Right lobe of liver (tissue), 6 donors: Measurements from ENCODE around the gene LDB2. TPM values are rescaled to one million over a fixed set of nuclear protein-coding genes. Genes with fewer than 3 reads are reported as not detected.

Experiments used
- ATAC-seq, 4 donors: fragments of 200-7000 bp; cut with Tn5 transposase; one replicate each; pipeline ENCODE4 v1.9.1; 2020; ENCODE audit warnings: mild to moderate bottlenecking in 4 of 4, moderate library complexity in 4 of 4
- DNase-seq, 3 donors: peaks; one replicate each; pipeline ENCODE4 v3.0.0-alpha.2; 2020
- H3K27ac ChIP-seq, 3 donors: fragments of 200-600 bp; one replicate each; pipeline ENCODE4 v1.8.0; 2022
- H3K27me3 ChIP-seq, 2 donors: fragments of 200-600 bp; one replicate each; pipeline ENCODE4 v1.8.0; 2022
- H3K36me3 ChIP-seq, 4 donors: fragments of 200-600 bp; sonication (generic) in 1 of 4; one replicate each; pipeline versions ENCODE4 v1.5.1 to v1.8.0; 2017 to 2022; ENCODE audit warnings: control low read depth in 1 of 4
- H3K4me1 ChIP-seq, 4 donors: fragments of 200-600 bp; sonication (generic) in 1 of 4; one replicate each; pipeline versions ENCODE4 v1.5.1 to v1.8.0; 2017 to 2022; ENCODE audit warnings: control low read depth in 1 of 4
- H3K4me3 ChIP-seq, 3 donors: fragments of 200-600 bp; one replicate each; pipeline ENCODE4 v1.8.0; 2022
- H3K9me3 ChIP-seq, 4 donors: fragments of 200-600 bp; sonication (generic) in 1 of 4; one replicate each; pipeline versions ENCODE4 v1.5.1 to v1.8.0; 2017 to 2022; ENCODE audit warnings: control low read depth in 1 of 4
- POLR2A ChIP-seq: fragments of 450-650 bp; IDR thresholded peaks from one replicate; pipeline ENCODE4 v1.6.1; 2017; ENCODE audit warnings: antibody characterized with exemption, mild to moderate bottlenecking
- WGBS: methylation state at CpG from one replicate; pipeline ENCODE4 v1.1.6; 2018; ENCODE audit warnings: low coverage, low lambda C conversion rate; ENCODE audit not compliant: insufficient coverage; ENCODE audit errors: missing lambda C conversion rate; 5-methylcytosine and 5-hydroxymethylcytosine counted together
- intact Hi-C, 2 donors: fragments of 100-400 bp; cut with DNase I; formaldehyde crosslinking; loops; one replicate each; pipeline versions ENCODE4 v1.11.2 to v1.14.1; 2022
- total RNA-seq, 6 experiments: library from RNA; depleted of rRNA in 2 of 6; stranded (reverse); fragments of >200 nt in 2 of 6; fragmentation: NEBNext Ultra II Directional in 3 of 6; extraction: Animal tissue kit (Norgen Biotek cat#: 25700) in 3 of 6; gene quantifications; one replicate each; pipeline versions ENCODE4 v1.1.0 to v1.2.4, GENCODE V29; 2016 to 2023
- TF ChIP-seq, protein P1 (sequence below), 4 donors: fragments of 200-600 bp in 3 of 4; fragments of 450-650 bp in 1 of 4; IDR thresholded peaks; one replicate each; pipeline versions ENCODE4 v1.5.1 to v1.8.0; 2016 to 2022; ENCODE audit warnings: antibody characterized with exemption in 4 of 4, mild to moderate bottlenecking in 2 of 4
- donor health status: DM: no; HTN: yes; CAD: no.
- donor health status: DM: no; HTN: no; CAD: no.
- donor health status: DM: no; HTN: no; CAD: no.
- donor health status: DM: no; HTN: yes; CAD: no.
- donor health status: DM: no; HTN: yes; CAD: no.

The LDB2 gene
- total RNA-seq, 6 experiments from 2014 or later: 11.4 to 26.6 (median 17.3) TPM

DNA sequence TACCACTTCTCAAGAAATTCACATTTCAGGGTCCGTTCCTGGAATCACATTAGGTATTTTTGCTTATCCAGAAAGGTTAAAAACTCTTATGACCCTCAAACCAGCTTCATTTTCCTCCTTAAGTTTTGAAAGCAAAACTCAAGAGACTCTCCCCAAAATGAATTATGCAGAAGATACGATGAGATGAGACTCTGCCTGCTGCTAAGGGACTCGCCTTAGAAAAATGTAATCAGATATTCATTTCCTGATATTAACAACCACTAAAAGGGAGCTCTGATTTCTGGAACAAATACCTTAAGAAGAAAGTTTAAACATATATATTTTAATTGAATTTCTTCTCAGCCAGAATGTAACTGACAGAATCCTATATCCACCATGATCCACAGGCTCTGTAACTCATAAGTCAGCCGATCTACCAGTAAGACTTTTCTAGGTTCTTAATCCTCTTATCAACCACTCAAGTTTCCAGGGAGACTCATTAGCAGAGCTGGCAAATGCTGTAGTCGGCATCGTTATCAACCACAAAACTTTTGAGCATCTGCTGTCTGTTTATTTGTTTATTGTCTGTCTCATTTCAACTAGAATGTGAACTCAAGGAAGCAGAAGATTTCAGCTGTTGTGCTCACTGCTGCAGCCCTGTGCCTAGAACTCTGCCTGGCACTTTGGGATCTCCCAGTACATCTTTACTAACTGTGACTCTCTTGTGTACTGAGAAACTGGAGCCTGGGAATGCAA, 112.5 kb downstream of the LDB2 start:
- no peak for DNase-seq
- no peak for ATAC-seq
- WGBS: 32% methylated on average over 6 of the region's 6 CpGs
- Histone ChIP-seq H3K4me1 (no peaks in the 10 kb centered on the region), H3K27ac (no peak overlapping the region), H3K4me3 (no peak overlapping the region), H3K27me3 (no peaks in the 10 kb centered on the region), H3K9me3 (no peaks in the 10 kb centered on the region), H3K36me3 (no peaks in the 10 kb centered on the region)
- intact Hi-C loops: no loop called here
- TF ChIP-seq, protein P1, sequence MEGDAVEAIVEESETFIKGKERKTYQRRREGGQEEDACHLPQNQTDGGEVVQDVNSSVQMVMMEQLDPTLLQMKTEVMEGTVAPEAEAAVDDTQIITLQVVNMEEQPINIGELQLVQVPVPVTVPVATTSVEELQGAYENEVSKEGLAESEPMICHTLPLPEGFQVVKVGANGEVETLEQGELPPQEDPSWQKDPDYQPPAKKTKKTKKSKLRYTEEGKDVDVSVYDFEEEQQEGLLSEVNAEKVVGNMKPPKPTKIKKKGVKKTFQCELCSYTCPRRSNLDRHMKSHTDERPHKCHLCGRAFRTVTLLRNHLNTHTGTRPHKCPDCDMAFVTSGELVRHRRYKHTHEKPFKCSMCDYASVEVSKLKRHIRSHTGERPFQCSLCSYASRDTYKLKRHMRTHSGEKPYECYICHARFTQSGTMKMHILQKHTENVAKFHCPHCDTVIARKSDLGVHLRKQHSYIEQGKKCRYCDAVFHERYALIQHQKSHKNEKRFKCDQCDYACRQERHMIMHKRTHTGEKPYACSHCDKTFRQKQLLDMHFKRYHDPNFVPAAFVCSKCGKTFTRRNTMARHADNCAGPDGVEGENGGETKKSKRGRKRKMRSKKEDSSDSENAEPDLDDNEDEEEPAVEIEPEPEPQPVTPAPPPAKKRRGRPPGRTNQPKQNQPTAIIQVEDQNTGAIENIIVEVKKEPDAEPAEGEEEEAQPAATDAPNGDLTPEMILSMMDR (IDR thresholded peaks at IDR 0.05): no peak
- no peak for TF ChIP-seq POLR2A

DNA sequence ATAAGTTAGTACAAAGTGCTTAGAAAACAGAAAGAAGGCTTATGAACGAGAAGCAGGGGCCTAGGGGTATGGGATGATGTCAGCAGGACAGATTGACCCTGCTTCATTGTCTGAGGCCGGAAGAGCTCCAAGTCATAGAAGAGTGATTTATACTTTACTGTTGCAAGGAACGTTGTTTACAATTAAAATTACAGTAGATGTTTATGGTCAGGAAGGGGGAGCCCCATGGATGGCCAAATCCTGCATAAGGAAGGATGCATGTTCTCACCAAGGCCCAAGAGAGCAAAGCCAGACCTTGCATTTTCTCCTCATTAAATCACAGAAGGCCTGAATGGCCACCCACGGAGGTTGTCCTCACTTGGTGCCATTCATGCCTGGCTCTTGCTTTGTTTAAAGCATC, 115.3 kb downstream of the LDB2 start:
- H3K4me1 ChIP-seq: no peaks in the 10 kb centered on the region
- H3K9me3 ChIP-seq: no peaks in the 10 kb centered on the region
- no peaks in the 10 kb centered on the region for H3K36me3 ChIP-seq
- DNase-seq (no peak), ATAC-seq (peak; percentile 33 to 71 (median 62))
- intact Hi-C loops: no loop called here
- TF ChIP-seq, protein P1 (IDR thresholded peaks at IDR 0.05): no peak
- no peak for TF ChIP-seq POLR2A
- no peak overlapping the region for H3K4me3 ChIP-seq
- H3K27me3 ChIP-seq: no peaks in the 10 kb centered on the region
- 32% methylated on average over 3 of the region's 4 CpGs for WGBS
- no peak overlapping the region for H3K27ac ChIP-seq

DNA sequence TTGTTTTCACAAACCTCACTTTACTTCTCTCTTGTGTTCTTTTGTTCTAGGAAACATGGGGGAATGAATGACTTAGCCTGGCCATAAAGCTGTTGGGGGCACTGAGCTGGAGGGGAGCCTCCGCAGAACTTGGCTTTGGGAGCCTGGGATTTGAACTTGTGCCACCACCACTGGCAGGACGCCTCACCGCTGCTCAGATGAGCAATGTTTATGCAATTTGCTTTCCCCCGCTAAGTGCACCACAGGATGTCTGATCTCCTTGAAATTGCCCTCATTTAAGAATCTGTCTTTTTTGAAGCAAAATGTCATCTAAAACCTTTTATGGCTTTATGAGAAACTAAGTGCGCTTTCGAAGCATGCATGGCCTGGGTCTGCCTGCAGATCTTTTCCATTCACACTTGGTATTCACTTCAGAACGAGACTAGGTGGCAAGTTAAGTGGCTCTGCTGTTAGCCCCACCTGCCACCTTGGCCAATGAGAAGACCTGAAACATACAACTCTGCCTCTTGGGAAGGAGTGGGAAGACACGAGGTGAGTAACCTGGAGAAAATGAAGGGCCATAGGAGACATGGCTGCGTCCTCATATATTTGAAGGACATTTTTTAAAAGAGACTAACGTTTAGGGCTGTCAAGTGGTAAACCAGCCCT, 119.3 kb downstream of the LDB2 start:
- 55% methylated on average over 9 of the region's 10 CpGs for WGBS
- intact Hi-C loops: no loop called here
- H3K9me3 ChIP-seq: no peaks in the 10 kb centered on the region

DNA sequence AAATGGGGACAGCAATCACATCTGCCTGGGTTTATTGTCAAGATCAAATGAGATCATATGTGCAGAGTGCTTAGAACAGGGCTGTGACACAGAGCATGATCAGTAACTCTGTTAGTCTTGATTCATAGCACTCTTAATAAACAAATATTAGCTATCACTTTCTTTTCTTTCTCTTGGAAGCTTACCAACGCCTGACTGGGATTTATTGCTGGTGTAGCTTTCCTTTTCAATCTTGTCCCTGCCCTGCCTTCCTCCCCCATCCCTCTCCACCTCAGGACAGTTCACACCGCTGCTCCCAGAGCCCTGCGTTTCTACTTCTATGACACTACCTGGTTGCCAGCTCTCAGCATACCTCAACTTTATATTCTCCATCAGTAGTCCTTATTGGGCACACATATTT, 120.7 kb downstream of the LDB2 start:
- 59% methylated on average over 3 of the region's 3 CpGs for WGBS

More for the DNA sequence above, 119.3 kb downstream of the LDB2 start:
- no peak for ATAC-seq
- DNase-seq: no peak
- H3K27me3 ChIP-seq: no peaks in the 10 kb centered on the region
- H3K36me3 ChIP-seq: no peaks in the 10 kb centered on the region
- no peaks in the 10 kb centered on the region for H3K4me1 ChIP-seq
- no peak overlapping the region for H3K4me3 ChIP-seq
- H3K27ac ChIP-seq: no peak overlapping the region
- TF ChIP-seq, protein P1 (IDR thresholded peaks at IDR 0.05): no peak
- TF ChIP-seq POLR2A: no peak

More for the DNA sequence above, 120.7 kb downstream of the LDB2 start:
- no peak overlapping the region for H3K27ac ChIP-seq
- DNase-seq (no peak), ATAC-seq (no peak)
- H3K9me3 ChIP-seq: no peaks in the 10 kb centered on the region
- no peaks in the 10 kb centered on the region for H3K36me3 ChIP-seq
- no peak for TF ChIP-seq POLR2A
- TF ChIP-seq, protein P1 (IDR thresholded peaks at IDR 0.05): no peak
- no peaks in the 10 kb centered on the region for H3K27me3 ChIP-seq
- no peaks in the 10 kb centered on the region for H3K4me1 ChIP-seq
- intact Hi-C loops: no loop called here
- H3K4me3 ChIP-seq: no peak overlapping the region
